ENCODE data around the gene FBXO39. TPM values are rescaled to one million over a fixed set of nuclear protein-coding genes. Genes with fewer than 3 reads are reported as not detected.
"Not testable (repeated sequence)": the region's sequence is repeated elsewhere in the genome, so short reads cannot be mapped to it uniquely, and the experiment has no call there.

Gene FBXO39
- not detected for total RNA-seq

DNA sequence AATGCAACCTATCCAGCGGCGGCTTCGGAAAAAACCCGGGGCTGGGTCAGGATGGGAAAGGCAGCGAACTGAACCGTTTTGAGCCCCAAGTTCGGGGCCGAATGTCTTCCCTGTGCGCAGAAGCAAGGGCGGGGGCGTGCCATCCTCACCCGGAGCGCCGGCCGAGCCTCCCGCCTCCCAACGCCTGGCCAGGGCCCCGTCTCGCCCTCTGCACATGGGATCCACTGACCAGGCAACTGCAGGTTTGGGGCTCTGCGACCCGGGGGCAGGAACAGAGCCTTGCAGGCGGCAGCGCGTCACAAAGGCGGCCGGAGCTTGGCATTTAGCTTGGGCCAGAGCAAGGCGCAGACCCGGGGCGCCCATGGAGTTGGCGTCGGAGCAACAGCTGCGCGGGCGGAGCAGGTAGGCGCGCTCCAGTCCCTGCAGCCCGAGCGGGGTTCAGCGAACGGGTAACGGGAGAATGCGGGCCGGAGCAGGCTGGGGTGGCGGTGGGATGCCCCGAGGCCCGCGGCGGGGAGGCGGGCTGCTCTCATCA, at the start of gene FBXO39:
Gene FBXO39 (plus strand): TSS at position 345 of the 535 bp plus-strand sequence. CDS start 3,654 bp downstream, outside the sequence.
- DNase-seq = no peak
- intact Hi-C loops (cut with DNase I) = no loop called here
- Histone ChIP-seq H3K27me3 (peaks cover 5% of the 10 kb centered on the region), H3K9ac (ENCODE audit: low read depth in 2 of 2, low read length in 2 of 2) (no peak within 1 kb of the TSS), H3K4me3 (no peak within 1 kb of the TSS), H3K9me3 (no peaks in the 10 kb centered on the region), H3K27ac (no peak within 1 kb of the TSS), H3K36me3 (no peaks in the 10 kb centered on the region), H3K4me1 (no peaks in the 10 kb centered on the region)
- TF ChIP-seq, protein P1, sequence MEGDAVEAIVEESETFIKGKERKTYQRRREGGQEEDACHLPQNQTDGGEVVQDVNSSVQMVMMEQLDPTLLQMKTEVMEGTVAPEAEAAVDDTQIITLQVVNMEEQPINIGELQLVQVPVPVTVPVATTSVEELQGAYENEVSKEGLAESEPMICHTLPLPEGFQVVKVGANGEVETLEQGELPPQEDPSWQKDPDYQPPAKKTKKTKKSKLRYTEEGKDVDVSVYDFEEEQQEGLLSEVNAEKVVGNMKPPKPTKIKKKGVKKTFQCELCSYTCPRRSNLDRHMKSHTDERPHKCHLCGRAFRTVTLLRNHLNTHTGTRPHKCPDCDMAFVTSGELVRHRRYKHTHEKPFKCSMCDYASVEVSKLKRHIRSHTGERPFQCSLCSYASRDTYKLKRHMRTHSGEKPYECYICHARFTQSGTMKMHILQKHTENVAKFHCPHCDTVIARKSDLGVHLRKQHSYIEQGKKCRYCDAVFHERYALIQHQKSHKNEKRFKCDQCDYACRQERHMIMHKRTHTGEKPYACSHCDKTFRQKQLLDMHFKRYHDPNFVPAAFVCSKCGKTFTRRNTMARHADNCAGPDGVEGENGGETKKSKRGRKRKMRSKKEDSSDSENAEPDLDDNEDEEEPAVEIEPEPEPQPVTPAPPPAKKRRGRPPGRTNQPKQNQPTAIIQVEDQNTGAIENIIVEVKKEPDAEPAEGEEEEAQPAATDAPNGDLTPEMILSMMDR (IDR thresholded peaks at IDR 0.05) = no peak

DNA sequence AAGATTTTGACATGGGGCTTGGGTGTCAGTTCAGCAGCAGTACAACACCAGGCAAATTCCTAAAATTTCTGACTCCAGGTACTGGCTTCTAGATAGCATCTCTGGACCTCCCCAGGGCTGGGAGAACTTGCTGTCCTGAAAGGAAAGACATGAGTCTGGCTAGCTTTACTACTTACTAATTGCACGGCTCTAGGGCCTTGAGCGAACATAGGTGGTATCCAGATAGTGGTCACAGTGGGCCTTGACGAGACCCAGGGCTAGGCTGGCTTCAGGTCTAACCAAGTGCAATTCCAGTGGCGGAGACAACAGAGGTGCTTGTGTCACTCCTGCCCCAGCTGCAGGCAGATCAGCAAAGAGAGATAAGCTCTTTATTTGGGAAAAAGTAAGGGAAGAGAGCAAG, 46.5 kb upstream of the FBXO39 start:
- Histone ChIP-seq H3K9me3 (no peaks in the 10 kb centered on the region), H3K27ac (no peak overlapping the region), H3K4me3 (no peak overlapping the region), H3K36me3 (no peaks in the 10 kb centered on the region), H3K27me3 (no peaks in the 10 kb centered on the region), H3K9ac (ENCODE audit: low read depth in 2 of 2, low read length in 2 of 2) (no peak overlapping the region), H3K4me1 (no peaks in the 10 kb centered on the region)
- DNase-seq = no peak
- intact Hi-C loops (cut with DNase I) = no loop called here
- TF ChIP-seq, protein P1 (IDR thresholded peaks at IDR 0.05) = no peak

DNA sequence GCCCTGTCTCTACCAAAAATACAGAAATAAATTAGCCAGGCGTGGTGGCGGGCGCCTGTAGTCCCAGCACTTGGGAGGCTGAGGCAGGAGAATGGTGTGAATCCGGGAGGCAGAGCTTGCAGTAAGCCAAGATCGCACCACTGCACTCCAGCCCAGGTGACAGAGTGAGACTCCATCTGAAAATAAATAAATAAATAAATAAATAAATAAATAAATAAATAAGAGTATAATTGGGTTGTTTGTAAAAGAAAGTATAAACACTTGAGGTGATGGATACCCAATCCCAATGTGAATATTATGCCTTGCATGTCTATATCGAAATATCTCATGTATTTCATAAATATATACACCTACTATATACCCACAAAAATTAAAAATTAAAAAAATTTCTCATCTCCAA, 29.4 kb upstream of the FBXO39 start:
- intact Hi-C loops (cut with DNase I); H3K27me3 ChIP-seq; DNase-seq; H3K36me3 ChIP-seq; H3K4me3 ChIP-seq; H3K9me3 ChIP-seq; H3K4me1 ChIP-seq; H3K27ac ChIP-seq; H3K9ac ChIP-seq (ENCODE audit: low read depth in 2 of 2, low read length in 2 of 2): not testable (repeated sequence)

DNA sequence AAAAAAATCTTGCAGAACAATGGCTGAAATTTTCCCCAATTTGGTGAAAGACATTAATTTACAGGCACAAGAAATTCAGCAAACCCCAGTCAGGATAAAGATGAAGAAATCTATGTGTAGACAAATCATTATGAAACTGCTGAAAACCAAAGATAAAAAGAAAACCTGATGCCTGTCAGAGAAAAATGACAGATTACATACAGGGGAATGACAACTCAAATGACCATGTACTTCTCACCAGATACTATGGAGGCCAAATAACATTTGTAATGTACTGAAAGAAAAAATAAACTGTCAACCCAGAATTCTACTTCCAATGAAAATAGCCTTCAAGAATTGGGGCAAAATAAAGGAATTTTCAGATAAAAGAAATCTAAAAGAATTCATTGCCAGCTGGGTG, 27.4 kb upstream of the FBXO39 start:
- Histone ChIP-seq H3K4me3 (no peak overlapping the region), H3K27ac (no peak overlapping the region), H3K4me1 (no peaks in the 10 kb centered on the region), H3K9ac (ENCODE audit: low read depth in 2 of 2, low read length in 2 of 2) (no peak overlapping the region), H3K36me3 (no peaks in the 10 kb centered on the region), H3K27me3 (no peaks in the 10 kb centered on the region), H3K9me3 (no peaks in the 10 kb centered on the region)
- no peak for DNase-seq
- TF ChIP-seq, protein P1 (IDR thresholded peaks at IDR 0.05) = no peak
- intact Hi-C loops (cut with DNase I) = no loop called here

DNA sequence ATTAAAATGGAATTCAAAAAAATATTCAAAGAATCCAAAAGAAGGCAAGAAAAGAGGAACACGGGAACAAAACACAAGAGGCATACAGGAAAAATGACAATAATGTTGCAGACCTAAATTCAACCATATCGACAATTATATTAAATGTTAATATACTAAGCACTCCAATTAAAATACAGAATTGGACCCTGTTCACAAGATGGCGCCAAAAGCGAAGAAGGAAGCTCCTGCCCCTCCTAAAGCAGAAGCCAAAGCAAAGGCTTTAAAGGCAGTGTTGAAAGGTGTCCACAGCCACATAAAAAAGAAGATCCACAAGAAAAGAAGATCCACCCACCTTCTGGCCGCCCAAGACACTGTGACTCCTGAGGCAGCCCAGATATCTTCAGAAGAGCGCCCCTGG, 26.5 kb upstream of the FBXO39 start:
- no peak overlapping the region for H3K4me3 ChIP-seq
- no peak for DNase-seq
- H3K27me3 ChIP-seq = no peaks in the 10 kb centered on the region
- no peak overlapping the region for H3K27ac ChIP-seq
- intact Hi-C loops (cut with DNase I) = no loop called here
- H3K4me1 ChIP-seq = no peaks in the 10 kb centered on the region
- H3K9ac ChIP-seq (ENCODE audit: low read depth in 2 of 2, low read length in 2 of 2) = no peak overlapping the region
- TF ChIP-seq, protein P1 (IDR thresholded peaks at IDR 0.05) = no peak
- no peaks in the 10 kb centered on the region for H3K36me3 ChIP-seq
- no peaks in the 10 kb centered on the region for H3K9me3 ChIP-seq

DNA sequence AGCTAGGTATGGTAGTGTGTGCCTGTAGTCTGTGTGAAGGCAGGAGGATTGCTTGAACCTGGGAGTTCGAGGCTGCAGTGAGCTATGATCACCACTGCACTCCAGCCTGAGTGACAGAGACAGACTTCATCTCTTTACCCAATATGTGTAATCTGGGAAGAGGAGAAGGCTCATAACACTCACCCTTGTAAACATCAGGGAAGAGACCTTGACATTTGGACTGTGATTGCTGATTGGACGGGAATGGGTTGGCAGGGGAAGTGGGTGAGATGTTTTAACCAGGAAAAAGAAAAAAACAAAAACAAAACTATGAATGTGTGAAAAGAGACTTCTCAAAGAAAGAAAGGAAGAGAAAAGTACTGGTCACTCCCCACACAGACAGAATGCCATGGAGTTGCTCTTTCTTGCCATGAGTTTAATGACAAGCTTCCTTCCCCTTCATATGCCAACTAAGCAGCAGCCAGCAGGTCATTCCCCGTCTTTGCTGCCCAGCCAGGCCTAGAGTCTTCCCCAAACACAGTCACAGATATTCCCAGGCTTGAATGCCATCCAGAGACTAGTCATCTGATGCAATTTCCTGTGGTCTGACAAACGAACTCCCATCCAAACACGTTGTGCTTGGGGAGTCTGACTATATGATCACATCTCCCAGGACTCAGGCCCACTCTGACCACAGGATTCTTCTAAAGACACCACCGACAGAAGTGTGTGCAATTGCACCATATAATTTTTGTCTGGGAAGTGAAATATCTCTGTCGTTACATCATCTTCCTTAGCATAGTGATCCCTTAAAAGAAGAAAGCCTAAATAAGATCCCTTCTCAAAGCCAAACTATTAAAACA, 23.7 kb upstream of the FBXO39 start:
- Histone ChIP-seq H3K9me3 (no peaks in the 10 kb centered on the region), H3K9ac (ENCODE audit: low read depth in 2 of 2, low read length in 2 of 2) (no peak overlapping the region), H3K27me3 (no peaks in the 10 kb centered on the region), H3K27ac (peak overlapping the region; percentile 73), H3K4me3 (no peak overlapping the region), H3K36me3 (no peaks in the 10 kb centered on the region), H3K4me1 (no peaks in the 10 kb centered on the region)
- no peak for DNase-seq
- intact Hi-C loops (cut with DNase I) = no loop called here
- TF ChIP-seq, protein P1 (IDR thresholded peaks at IDR 0.05) = no peak
